ENCODE results near the gene IRX5.

The IRX5 gene

GRCh38 chr16:54912720-54913119 lies 17.9 kb upstream of the IRX5 start:
- no peaks in the 10 kb centered on the region for H3K79me2 ChIP-seq (ENCODE audit: control insufficient read depth, low read length)
- H4K20me1 ChIP-seq (ENCODE audit: control insufficient read depth, insufficient read depth, low read depth, low read length) = no peaks in the 10 kb centered on the region
- no peaks in the 10 kb centered on the region for H3F3A ChIP-seq (ENCODE audit: control insufficient read depth, insufficient read depth)
- no peak overlapping the region for H3K4me2 ChIP-seq (ENCODE audit: low read length)
- no peaks in the 10 kb centered on the region for H3K9me2 ChIP-seq (replicated peaks; ENCODE audit: control insufficient read depth, low read length)
- H3K4me1 ChIP-seq (ENCODE audit: control insufficient read depth, low read length) = no peaks in the 10 kb centered on the region
- no peak overlapping the region for H3K4me3 ChIP-seq (ENCODE audit: low read length)
- no peaks in the 10 kb centered on the region for H3K36me3 ChIP-seq (ENCODE audit: control insufficient read depth, low read length)
- no peaks in the 10 kb centered on the region for H3K27me3 ChIP-seq (ENCODE audit: control insufficient read depth, low read length)
- H3K9me3 ChIP-seq (ENCODE audit: control insufficient read depth, insufficient read depth, low read length) = no peaks in the 10 kb centered on the region
- TF ChIP-seq EZH2phosphoT487 (IDR thresholded peaks at IDR 0.05; ENCODE audit: borderline replicate concordance, low read length) = no peak
- TF ChIP-seq, protein P1, sequence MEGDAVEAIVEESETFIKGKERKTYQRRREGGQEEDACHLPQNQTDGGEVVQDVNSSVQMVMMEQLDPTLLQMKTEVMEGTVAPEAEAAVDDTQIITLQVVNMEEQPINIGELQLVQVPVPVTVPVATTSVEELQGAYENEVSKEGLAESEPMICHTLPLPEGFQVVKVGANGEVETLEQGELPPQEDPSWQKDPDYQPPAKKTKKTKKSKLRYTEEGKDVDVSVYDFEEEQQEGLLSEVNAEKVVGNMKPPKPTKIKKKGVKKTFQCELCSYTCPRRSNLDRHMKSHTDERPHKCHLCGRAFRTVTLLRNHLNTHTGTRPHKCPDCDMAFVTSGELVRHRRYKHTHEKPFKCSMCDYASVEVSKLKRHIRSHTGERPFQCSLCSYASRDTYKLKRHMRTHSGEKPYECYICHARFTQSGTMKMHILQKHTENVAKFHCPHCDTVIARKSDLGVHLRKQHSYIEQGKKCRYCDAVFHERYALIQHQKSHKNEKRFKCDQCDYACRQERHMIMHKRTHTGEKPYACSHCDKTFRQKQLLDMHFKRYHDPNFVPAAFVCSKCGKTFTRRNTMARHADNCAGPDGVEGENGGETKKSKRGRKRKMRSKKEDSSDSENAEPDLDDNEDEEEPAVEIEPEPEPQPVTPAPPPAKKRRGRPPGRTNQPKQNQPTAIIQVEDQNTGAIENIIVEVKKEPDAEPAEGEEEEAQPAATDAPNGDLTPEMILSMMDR (IDR thresholded peaks at IDR 0.05; ENCODE audit: low read depth, low read length, poor library complexity, severe bottlenecking) = no peak
- no peak overlapping the region for H3K27ac ChIP-seq (ENCODE audit: low read depth, low read length)

DNA sequence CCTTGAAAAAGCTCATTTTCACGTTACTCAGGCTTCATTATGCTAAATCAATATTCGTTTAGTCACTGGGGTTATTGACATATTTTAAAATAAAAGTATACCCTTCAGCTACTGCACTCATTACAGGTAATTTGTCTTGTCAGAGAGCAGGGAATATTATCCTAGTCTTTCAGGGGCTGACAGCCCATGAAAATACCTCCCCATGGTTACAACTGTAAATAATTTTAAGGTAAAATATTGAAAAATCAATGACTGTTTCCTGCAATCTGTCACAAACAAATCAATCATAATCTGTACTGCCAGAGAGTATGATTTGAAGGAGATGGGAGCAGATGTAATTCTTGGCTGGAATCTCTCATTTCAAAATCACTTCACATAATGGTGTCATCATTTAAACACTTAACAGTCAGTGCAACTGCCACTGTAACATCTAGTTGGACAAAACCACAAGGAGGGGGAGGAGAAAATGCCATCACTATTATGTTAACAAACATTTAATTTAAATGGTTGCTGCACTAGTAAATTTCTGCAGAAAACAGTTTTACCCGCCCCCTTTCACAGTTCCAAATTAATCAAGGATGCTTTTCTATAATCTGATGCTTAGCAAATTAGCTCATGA lies 9.3 kb upstream of the IRX5 start:
- Histone ChIP-seq H4K20me1 (ENCODE audit: control insufficient read depth, insufficient read depth, low read depth, low read length) (no peaks in the 10 kb centered on the region), H3K4me1 (ENCODE audit: control insufficient read depth, low read length) (no peaks in the 10 kb centered on the region), H3K27ac (ENCODE audit: low read depth, low read length) (no peak overlapping the region), H3K9me3 (ENCODE audit: control insufficient read depth, insufficient read depth, low read length) (no peaks in the 10 kb centered on the region), H3K9me2 (replicated peaks; ENCODE audit: control insufficient read depth, low read length) (no peaks in the 10 kb centered on the region), H3K36me3 (ENCODE audit: control insufficient read depth, low read length) (no peaks in the 10 kb centered on the region), H3K79me2 (ENCODE audit: control insufficient read depth, low read length) (no peaks in the 10 kb centered on the region), H3K27me3 (ENCODE audit: control insufficient read depth, low read length) (no peaks in the 10 kb centered on the region), H3F3A (ENCODE audit: control insufficient read depth, insufficient read depth) (no peaks in the 10 kb centered on the region), H3K4me2 (ENCODE audit: low read length) (no peak overlapping the region), H3K4me3 (ENCODE audit: low read length) (no peak overlapping the region)
- TF ChIP-seq EZH2phosphoT487 (IDR thresholded peaks at IDR 0.05; ENCODE audit: borderline replicate concordance, low read length) = no peak
- TF ChIP-seq, protein P1 (IDR thresholded peaks at IDR 0.05; ENCODE audit: low read depth, low read length, poor library complexity, severe bottlenecking) = no peak

DNA sequence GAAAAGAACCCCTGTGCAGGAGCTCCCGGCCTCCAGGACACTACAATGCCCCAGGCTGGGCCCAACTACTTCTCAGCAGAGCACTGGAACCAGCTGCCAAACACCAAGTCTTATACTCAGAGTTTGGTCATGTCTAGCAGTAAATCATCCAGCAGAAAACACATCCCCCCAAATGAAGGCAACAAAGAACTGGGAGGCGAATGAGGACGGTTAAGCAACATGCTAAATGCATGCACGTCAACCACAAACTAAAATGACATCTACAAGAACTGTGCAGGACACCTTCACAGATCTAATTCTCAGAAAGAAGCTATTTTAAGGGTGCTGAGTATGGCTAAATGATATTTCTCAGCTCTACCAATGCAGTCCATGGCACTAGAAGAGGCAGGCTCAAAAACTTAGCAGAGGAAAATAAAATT lies 7.6 kb upstream of the IRX5 start:
- H3K4me3 ChIP-seq (ENCODE audit: low read length) = no peak overlapping the region
- no peak overlapping the region for H3K27ac ChIP-seq (ENCODE audit: low read depth, low read length)
- no peaks in the 10 kb centered on the region for H3K36me3 ChIP-seq (ENCODE audit: control insufficient read depth, low read length)
- no peak overlapping the region for H3K4me2 ChIP-seq (ENCODE audit: low read length)
- H3F3A ChIP-seq (ENCODE audit: control insufficient read depth, insufficient read depth) = no peaks in the 10 kb centered on the region
- no peaks in the 10 kb centered on the region for H4K20me1 ChIP-seq (ENCODE audit: control insufficient read depth, insufficient read depth, low read depth, low read length)
- no peaks in the 10 kb centered on the region for H3K9me2 ChIP-seq (replicated peaks; ENCODE audit: control insufficient read depth, low read length)
- H3K9me3 ChIP-seq (ENCODE audit: control insufficient read depth, insufficient read depth, low read length) = no peaks in the 10 kb centered on the region
- H3K79me2 ChIP-seq (ENCODE audit: control insufficient read depth, low read length) = no peaks in the 10 kb centered on the region
- H3K4me1 ChIP-seq (ENCODE audit: control insufficient read depth, low read length) = no peaks in the 10 kb centered on the region
- H3K27me3 ChIP-seq (ENCODE audit: control insufficient read depth, low read length) = no peaks in the 10 kb centered on the region
- TF ChIP-seq EZH2phosphoT487 (IDR thresholded peaks at IDR 0.05; ENCODE audit: borderline replicate concordance, low read length) = no peak
- TF ChIP-seq, protein P1 (IDR thresholded peaks at IDR 0.05; ENCODE audit: low read depth, low read length, poor library complexity, severe bottlenecking) = no peak
